HG03457 (cell line): ENCODE results near the gene RRAGD.
"Not testable (repeated sequence)": the region's sequence is repeated elsewhere in the genome, so short reads cannot be mapped to it uniquely, and the experiment has no call there.

Source experiments
- ATAC-seq: cut with Tn5 transposase; IDR thresholded peaks from one replicate; pipeline ENCODE4 v1.9.1; 2021; ENCODE audit warnings: moderate number of reproducible peaks; ENCODE audit not compliant: unreplicated experiment

RRAGD gene

DNA sequence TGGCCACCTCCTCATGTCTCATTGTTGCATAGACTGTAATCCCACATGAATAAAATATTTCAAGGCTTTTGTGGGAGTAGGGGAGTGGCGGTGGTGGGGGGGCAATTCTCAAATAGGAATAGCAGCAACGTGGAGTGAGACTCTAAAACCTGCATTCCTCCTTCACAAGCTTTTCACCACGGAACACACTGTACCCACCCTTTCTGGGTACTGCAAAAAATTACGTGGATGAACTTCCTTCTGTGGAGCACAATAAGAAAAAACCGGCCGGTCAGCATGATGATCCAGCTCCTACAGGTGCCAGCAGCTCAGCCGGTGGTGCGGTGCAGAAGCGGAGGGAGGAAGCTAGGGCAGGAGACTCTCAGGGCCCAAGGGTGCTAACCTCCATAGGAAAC, 930 bp upstream of the RRAGD start:
- no peak for ATAC-seq

DNA sequence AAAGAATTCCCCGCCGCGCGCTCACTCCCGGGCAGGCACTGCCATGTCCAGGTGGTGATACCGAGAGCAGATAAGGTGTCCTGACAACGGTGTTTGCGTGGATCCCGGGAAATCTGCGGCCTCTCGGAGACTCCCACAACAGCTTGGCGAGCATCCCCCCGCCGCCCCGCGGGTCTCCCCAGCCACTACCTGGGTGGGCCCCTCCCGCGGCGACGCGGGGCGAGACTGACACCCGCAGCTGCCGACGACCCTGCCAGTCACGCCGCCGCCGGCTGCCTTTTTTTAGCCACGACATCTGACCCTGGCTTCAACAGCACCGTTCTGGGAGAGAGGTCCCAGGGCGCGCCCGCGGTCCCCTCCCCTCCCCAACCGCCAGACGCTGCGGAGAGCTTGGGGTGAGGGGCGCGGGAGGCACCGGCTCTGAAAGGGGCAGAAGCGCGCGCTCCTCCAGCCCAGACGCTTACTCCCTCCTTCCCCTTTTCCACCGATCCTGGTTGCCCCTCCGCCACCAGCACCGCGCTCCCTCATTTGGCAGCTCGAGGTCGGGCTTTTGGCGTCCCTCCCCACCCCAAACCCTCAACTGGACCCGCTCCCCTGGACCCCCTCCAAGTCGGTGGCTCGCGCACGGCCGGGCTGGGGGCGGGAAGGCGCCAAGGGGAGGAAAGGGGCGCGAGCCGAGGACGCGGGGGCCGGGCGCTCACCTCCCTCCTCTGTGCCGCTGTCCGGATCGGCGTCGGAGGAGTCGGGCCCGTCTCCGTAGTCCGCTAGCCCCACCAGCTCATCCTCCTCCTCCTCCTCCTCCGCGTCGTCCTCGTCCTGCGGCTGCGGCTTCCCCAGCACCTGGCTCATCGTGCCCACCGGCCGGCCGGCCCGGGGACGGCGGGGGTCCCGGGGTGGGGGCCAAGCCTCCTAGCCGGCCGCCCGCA, 665 bp downstream of the RRAGD start:
- ATAC-seq: no peak

DNA sequence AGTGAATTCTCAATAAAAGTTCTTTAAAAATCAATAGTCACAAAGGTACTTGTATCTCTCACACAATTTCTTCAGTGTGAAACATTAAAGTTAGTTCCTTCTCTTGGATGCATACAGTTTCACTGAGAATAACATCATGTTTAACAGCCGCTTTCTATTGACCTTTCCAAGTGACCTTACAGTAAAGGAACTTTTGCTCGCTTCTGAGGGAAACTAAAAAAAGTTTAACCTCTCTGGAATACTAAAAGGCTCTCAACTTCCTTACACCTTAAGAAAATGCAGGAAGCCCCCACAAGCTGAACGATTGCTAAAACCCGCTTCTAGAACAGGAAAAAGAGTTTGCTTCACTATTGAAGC, 1.3 kb downstream of the RRAGD start:
- no peak for ATAC-seq

- ATAC-seq: no peak
Measured at GRCh38 chr6:89410231-89410761, 1.8 kb downstream of the RRAGD start.

DNA sequence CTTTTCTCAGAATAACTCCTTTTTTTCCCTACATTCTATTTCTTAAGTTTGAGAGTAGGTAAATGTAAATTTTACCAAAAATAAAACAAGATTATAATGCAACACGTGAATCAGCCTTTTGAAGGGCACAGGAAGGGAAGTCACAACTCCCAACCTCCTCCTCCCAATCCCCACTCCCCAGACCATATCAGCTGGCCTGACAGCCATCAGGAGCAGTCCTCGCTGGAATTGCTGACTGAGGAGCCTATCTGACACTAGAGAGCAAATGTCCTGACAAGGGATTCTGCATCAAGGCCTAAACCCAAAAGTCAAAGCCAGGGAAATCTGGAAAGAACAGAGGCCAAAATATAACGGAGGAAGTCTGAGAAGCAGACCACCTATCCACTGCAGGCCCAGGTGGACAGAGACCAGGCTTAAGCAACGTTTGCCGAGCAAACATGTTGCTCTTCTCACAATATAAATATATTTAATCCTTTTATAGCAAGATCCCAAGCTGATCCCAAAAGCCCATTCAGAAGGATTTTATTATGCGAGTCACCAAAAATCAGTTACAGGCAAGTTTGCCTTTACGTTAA, 2.5 kb downstream of the RRAGD start:
- no peak for ATAC-seq

- ATAC-seq: no peak
Measured at GRCh38 chr6:89406141-89406540, 5.9 kb downstream of the RRAGD start.

DNA sequence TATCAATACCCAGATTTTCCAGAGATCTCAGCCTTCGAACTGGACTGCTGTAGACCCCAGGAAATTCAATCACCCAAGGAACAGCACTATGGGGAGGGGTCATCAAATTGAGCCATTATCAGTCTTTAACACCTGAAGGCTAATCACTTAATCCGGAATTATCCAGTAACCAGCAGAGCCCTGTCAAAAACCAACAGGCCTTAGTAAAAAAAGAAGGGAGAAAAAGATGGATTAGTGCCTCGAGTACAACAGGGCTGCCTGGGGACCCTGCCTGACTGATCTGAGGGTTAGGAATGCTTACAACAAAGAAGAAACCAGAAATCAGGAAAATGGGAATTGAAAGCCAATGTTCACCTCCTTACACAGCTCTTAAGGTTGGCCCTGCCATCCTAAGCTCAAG, 7.6 kb downstream of the RRAGD start:
- ATAC-seq: no peak

DNA sequence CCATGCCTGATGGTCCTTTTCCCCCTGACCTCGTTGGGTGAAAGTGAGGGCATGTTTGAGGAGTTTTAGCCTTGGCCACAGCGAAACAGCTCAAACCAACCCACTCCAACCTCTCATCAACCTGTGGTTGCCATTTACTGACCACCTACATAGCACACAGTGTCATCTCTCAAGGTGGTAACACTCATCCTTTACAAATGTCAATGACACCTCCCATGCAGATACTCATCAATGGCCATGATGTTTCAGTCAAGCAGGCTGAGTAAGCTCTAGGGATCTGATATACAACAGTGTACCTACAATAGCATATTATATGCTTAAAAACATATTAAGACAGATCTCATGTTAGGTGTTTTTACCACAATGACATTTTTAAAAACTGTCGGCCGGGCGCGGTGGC, 9.3 kb downstream of the RRAGD start:
- ATAC-seq: no peak

DNA sequence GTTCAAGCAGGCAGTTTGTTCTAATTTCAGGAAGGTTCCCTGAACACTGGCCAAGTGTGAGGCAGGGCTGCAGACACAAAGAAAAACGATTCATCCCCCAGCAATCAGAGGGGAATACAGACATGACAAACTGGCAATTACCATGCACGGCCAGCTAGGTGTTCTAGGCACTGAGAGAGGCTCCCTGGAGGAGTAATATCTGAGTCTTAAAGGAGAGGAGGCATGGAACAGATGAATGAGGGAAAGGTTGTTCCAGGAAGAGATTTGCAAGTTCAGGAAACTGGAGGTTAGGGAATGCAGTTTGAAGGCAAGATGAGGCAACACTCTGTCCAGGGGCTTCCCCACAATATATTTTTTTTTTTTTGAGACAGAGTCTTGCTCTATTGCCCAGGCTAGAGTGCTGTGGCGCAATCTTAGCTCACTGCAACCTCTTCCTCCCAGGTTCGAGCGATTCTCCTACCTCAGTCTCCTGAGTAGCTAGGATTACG, 11.1 kb downstream of the RRAGD start:
- no peak for ATAC-seq

- ATAC-seq: no peak
Measured at GRCh38 chr6:89400050-89400449, 12.0 kb downstream of the RRAGD start.

- no peak for ATAC-seq
Measured at GRCh38 chr6:89398762-89399525, 13.1 kb downstream of the RRAGD start.

DNA sequence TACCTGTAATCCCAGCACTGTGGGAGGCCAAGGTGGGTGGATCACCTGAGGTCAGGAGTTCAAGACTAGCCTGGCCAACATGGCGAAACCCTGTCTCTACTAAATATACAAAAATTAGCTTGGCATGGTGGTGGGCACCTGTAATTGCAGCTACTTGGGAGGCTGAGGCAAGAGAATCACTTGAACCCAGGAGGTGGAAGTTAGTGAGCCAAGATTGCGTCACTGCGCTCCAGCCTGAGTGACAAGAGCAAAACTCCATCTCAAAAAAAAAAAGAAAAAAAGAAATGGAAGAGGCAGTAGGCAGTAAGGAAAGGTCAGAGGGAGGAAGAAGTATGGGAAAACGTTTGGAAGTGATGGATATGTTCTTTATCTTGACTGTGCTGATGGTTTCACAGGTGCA, 14.2 kb downstream of the RRAGD start:
- ATAC-seq: not testable (repeated sequence)

DNA sequence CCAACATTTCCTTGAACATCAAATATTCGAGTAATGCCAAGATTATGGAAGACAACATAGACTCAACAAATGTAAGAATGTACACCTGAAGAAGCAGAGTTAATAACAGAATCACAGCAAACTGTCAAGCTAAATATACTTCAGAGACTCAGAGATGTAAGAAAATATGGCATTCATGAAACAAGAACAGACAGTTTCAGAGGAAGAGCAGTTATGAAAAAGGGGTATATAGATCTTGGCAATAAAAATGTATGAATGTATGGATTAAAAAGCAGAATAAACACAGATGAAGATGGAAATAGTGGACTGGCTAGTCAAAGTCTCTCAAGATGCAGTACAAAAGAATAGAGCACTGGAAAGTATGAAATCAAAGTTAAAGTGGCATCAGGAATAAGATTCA, 18.4 kb downstream of the RRAGD start:
- no peak for ATAC-seq

DNA sequence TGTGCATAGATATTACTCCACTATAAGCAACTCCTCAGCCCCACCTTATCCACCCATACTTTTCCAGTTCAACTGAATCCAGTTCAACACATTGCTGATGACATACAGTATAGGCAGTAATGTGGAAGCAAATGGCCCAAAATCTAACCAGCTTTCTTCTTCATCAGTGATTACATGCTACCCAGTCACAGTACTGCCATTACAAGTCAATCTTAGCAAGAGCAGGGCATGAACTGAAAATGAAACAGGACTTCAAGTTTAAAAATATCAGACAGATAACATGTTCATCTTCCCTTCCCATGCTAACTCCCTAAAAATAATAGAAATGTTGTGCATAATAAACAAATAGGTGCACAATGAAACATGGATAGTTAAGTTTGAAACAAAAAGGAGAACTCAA, 19.2 kb downstream of the RRAGD start:
- no peak for ATAC-seq

DNA sequence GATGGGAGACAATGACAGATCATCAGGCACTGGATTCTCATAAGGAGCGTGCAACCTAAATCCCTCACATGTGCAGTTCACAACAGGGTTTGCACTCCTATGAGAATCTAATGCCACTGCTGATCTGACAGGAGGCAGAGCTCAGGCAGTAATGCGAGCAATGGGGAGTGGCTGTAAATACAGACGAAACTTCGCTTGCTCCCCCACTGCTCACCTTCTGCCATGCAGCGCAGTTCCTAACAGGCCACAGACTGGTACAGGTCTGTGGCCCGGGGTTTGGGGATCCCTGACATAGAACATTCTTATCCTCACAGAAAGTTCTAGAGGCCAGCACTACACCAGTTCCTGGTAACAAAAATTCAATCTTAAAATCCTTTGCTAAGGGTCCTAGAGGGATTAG, 23.2 kb downstream of the RRAGD start:
- no peak for ATAC-seq

GRCh38 chr6:89387516-89388201, 24.4 kb downstream of the RRAGD start:
- peak; percentile 94 for ATAC-seq

GRCh38 chr6:89386917-89387491, 25.1 kb downstream of the RRAGD start:
- peak; percentile 19 for ATAC-seq

- ATAC-seq: no peak
Measured at GRCh38 chr6:89385846-89386245, 26.2 kb downstream of the RRAGD start.

- peak; percentile 37 for ATAC-seq
Measured at GRCh38 chr6:89385156-89385667, 26.9 kb downstream of the RRAGD start.

DNA sequence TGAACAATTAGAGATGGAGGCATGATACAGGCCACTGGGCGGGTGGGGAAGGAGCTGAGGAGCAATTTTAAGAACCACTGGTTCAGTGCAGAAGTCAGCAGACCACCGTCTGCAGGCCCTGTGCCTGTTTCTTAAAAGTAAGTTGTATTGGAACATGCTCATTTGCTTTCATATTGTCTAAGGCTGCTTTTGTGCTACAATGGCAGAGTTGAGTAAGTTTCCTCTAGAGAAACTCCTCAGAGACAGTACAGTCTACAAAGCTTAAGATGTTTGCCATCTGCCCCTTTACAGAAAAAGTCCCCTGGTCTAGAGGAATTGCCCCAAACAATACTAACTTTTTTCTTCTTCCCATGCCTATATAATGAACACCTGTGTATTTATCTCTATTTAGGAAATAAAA, 31.0 kb downstream of the RRAGD start:
- ATAC-seq: no peak
